GM12891 (cell line): Measurements from ENCODE around the gene PDYN. TPM values are rescaled to one million over a fixed set of nuclear protein-coding genes. Genes with fewer than 3 reads are reported as not detected.
"Not testable (repeated sequence)": the region's sequence is repeated elsewhere in the genome, so short reads cannot be mapped to it uniquely, and the experiment has no call there.

Experiments
- DNase-seq: peaks from one replicate; pipeline ENCODE4 v3.0.0; 2011; ENCODE audit warnings: low spot score; ENCODE audit not compliant: insufficient read length
- FAIRE-seq: peaks from 2 replicates; lab custom pipeline; 2011; peaks lifted over from hg19 to GRCh38; lab: Jason Lieb, UNC
- PAX5 ChIP-seq: IDR thresholded peaks from 2 replicates; pipeline ENCODE4 v1.6.1; 2011; ENCODE audit warnings: low read length, moderate library complexity, mild to moderate bottlenecking; ENCODE audit not compliant: insufficient read depth, severe bottlenecking
- POLR2A ChIP-seq: IDR thresholded peaks from 2 replicates; pipeline ENCODE4 v1.6.1; 2011; ENCODE audit warnings: low read depth, low read length, control low read depth
- POLR2AphosphoS5 ChIP-seq: IDR thresholded peaks from 2 replicates; pipeline ENCODE4 v1.6.1; 2011; ENCODE audit warnings: low read depth, low read length, control low read depth
- POU2F2 ChIP-seq: IDR thresholded peaks from 2 replicates; pipeline ENCODE4 v1.6.1; 2011; ENCODE audit warnings: low read depth, mild to moderate bottlenecking, control low read depth, low read length, moderate library complexity
- SPI1 ChIP-seq: IDR thresholded peaks from 2 replicates; pipeline ENCODE4 v1.6.1; 2011; ENCODE audit warnings: low read depth, low read length, control low read depth
- TAF1 ChIP-seq: IDR thresholded peaks from 2 replicates; pipeline ENCODE4 v1.6.1; 2011; ENCODE audit warnings: low read depth, low read length, control low read depth
- polyA plus RNA-seq: library from polyadenylated mRNA; unstranded; fragments of >200 nt; gene quantifications from one replicate; pipeline ENCODE4 v1.2.1, GENCODE V29; 2012; ENCODE audit warnings: low read depth, missing spikeins, inconsistent platforms; ENCODE audit not compliant: missing spikeins

Gene PDYN
- not detected for polyA plus RNA-seq

DNA sequence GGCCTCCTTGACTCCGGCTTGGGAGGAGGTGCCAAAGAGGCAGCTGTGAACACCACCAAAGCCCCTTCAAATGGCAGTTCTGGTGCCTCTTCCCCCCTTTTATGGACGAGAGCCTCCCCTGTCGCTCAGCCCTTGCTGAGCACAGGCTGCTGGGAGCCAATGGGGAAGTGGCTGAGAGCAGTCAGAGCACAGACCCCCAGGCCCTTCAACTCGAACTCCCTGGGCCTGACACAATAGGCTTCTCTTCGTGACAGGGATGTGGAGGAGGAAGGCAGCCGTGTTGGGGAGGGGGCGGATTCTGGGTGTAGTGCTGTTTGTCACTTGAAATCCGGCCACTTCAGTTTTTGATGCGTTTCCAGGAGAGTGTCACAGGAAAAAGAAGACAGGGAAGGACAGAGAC is at the start of gene PDYN:
Gene PDYN, minus strand, starts transcription at position 73 of the 400 bp plus-strand sequence. CDS start 10,974 bp downstream, outside the sequence.
- no peak for FAIRE-seq

DNA sequence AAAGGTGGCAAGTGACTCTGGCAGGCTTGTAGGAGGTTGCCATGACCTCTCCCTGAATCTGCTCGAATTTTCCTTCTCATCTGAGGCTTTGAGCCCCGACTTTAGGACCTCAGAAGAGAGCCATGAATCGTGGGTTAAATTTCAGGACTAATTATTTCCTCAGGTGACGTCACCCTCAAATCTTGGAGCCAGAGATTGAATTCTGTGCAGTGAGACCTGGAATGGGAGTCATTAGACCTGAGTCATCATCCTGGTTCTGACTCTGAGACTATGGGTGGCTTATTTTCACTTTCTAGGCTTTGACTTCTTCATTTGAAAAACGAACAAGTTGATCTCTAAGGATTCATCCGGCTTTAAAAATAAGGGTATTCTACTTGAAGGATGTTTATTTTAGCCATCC is 48.5 kb upstream of the PDYN start:
- TF ChIP-seq POLR2A (no peak), POLR2AphosphoS5 (no peak), POU2F2 (no peak), SPI1 (no peak), PAX5 (no peak), TAF1 (no peak)
- DNase-seq (no peak), FAIRE-seq (no peak)

More for the DNA sequence above, at the start of gene PDYN:
- DNase-seq, result no peak
- no peak for TF ChIP-seq TAF1
- no peak for TF ChIP-seq POLR2AphosphoS5
- no peak for TF ChIP-seq PAX5
- TF ChIP-seq SPI1, result no peak

DNA sequence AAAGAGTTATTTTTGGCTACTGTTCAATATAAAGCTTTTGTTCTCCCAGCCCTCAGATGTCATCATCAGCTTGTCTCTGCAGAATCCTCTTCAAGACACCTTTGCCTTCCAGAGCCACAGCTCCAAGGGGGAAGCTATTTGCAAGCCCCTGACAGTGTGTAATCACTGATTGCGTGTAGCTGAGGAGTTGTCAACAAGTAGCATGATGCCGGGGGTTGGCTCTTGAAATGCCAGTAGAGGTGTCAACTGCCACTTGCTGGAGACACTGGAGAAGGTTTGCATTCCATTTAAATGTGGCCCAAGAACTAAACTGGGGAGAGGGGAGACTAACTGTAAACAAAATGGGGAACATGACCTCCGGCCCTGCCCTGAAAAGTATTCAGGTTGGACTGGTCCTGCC is 44.3 kb upstream of the PDYN start:
- TF ChIP-seq PAX5 (no peak), POLR2A (no peak), POLR2AphosphoS5 (no peak), POU2F2 (no peak), TAF1 (no peak), SPI1 (no peak)
- no peak for DNase-seq
- no peak for FAIRE-seq

DNA sequence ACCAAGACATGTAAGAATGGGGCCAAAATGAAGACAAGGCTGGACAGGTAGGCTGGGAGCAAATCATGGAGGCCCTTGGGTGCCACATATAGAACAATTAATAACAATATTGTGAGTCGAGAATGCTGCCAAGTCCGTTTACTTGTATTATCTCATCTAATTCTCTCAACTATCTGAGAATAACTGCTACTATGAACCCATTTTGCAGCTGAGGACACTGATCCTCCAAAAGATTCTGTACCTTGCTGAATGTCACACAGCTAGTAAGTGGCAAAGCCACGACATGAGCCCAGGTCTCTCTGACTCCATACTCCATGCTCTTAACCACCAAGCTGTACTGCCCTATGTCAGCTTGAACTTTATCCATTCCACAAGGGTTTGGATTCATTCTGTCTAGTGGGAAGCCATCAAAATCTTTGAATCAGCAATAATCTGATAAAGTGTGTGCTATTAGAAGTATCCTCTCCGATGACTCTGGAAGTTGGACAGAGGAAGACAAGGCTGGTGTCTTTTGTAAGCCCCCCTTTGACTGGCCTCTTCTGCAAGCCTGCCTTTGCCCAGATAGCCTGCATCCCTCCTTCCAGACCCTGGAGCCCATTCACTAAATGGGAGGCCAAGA is 43.5 kb upstream of the PDYN start:
- FAIRE-seq, result no peak
- TF ChIP-seq SPI1, result no peak
- no peak for DNase-seq

DNA sequence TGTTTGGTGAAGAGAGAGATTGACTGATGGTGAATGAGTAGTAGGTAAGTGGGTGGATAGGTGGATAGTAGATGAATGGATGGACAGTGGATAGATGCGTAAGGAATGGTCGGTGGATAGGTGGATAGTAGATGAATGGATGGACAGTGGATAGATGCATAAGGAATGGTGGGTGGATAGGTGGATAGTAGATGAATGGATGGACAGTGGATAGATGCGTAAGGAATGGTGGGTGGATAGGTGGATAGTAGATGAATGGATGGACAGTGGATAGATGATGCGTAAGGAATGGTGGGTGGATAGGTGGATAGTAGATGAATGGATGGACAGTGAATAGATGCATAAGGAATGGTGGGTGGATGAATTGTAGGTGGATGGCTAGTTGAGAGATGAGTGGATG is 42.5 kb upstream of the PDYN start:
- DNase-seq, FAIRE-seq: not testable (repeated sequence)

DNA sequence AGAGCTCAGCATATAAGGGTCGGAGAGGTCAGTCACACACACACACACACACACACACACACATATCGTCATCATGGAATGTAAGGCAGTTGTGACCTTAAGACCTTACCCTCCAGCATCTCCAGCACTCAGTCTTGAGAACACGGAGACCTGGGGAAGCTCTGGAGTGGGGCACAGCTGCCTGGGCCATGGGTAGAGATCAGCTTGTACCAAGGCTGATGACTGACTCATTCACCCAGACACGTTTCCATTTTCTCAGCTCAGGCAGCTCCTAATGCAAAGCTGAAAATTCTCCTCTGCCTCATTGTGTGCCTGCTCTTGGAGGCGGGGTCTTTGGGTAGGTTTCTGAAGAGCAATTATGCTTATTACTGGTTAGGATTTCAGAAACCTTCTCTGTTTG is 38.3 kb upstream of the PDYN start:
- no peak for DNase-seq
- TF ChIP-seq TAF1, result no peak
- no peak for TF ChIP-seq SPI1
- no peak for TF ChIP-seq POLR2A
- TF ChIP-seq POLR2AphosphoS5, result no peak
- no peak for TF ChIP-seq PAX5
- no peak for FAIRE-seq

DNA sequence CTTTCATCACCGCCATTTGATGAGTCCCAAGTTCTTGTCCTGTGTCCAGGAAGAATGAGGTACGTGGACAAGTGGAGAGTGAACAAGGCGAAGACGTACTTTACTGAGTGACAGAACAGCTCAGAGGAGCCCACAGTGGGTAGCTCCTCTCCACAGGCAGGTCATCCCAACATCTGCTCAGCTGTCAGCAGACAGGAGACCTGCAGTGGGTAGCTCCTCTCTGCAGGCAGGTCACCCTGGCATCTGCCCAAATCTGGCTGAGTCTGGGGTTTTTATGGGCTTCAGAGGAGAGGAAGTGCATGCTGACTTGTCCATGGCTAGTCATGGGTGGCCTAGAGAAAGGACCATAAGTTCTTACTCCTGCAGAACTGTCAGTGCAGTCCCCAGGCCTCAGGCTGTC is 32.7 kb upstream of the PDYN start:
- no peak for DNase-seq
- no peak for FAIRE-seq
- no peak for TF ChIP-seq POLR2A
- TF ChIP-seq PAX5, result no peak
- no peak for TF ChIP-seq SPI1
- TF ChIP-seq POU2F2, result no peak
- no peak for TF ChIP-seq TAF1
- TF ChIP-seq POLR2AphosphoS5, result no peak

DNA sequence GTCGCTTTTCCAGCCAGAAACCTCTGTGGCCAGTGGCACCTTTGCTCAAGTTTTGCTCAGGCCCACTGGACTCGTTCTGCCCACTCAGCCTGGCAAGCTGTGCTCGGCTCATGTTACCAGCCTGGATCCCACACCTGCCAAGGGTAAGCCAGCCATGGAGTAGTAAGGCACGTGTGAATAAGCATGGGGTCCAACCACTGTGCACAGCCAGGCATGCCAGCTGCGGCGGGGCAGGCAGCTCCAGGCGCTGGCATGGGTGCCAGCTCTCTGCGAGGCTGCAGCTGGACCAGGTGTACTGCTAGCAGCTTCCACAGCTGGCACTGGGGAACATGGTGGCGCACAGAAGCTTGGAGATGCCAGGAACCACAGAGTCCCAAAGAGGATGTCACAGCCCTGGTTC is 32.1 kb upstream of the PDYN start:
- no peak for TF ChIP-seq TAF1
- no peak for TF ChIP-seq POU2F2
- no peak for TF ChIP-seq POLR2A
- no peak for TF ChIP-seq POLR2AphosphoS5
- DNase-seq, result no peak
- no peak for FAIRE-seq

DNA sequence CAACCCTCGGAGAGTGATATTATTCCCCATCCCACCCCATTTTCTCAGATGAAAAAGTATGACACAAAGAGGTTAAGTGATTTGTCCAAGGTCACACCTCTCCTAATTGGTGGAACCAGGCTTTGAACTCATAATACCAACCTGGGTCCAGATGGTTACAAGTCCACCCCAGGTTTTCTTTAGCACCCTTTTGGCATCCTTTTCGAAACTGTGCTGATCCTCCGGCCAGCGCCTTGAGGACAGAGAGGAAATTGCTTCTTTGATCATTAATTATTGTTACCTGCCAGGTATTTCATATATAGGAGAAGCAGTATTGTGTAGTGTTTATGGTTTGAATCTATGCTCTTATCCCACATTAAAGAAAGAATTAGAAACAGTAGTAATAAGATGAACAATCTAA is 29.3 kb upstream of the PDYN start:
- FAIRE-seq, result no peak
- TF ChIP-seq PAX5, result no peak
- TF ChIP-seq TAF1, result no peak
- TF ChIP-seq SPI1, result no peak
- TF ChIP-seq POU2F2, result no peak
- TF ChIP-seq POLR2AphosphoS5, result no peak
- no peak for TF ChIP-seq POLR2A
- DNase-seq, result no peak

DNA sequence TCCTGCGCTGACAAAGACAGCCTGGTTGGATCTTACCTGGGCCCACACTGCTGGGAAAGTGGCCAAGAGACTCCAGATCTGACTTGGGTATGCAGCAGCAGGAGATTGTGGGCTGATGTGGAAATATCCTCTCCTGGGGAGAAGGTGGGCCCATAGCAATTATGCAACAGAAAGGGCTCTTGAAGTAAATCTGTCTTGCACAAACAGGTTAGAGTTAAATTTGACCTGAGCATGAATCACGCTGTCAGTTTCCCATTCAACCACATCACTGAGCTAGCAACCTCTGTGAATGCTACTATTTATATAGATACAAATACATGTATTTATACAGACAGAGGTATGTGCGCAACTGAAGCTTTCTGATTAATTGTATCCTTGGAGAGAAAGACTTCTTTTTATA is 28.3 kb upstream of the PDYN start:
- TF ChIP-seq SPI1 (no peak), TAF1 (no peak), POLR2AphosphoS5 (no peak), POU2F2 (no peak), POLR2A (no peak), PAX5 (no peak)
- FAIRE-seq, result no peak
- DNase-seq, result no peak

DNA sequence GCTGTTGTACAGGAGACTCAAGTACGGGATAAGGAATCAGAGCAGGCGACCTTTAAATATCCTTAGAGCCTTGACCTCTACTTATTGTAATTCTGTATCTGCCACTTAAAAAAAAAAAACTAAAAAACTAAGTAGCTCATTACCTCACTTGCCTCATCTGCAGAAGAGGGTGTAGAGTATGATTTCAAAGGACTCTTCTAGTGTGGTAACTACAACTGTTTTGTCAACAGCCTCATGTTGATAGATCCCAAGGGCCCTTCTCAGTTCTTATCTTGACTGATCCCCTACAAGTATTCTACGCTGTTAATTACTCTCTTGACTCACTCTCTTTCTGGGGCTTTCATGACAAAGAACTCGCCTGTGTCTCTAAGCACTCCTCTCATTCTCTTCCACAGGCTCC is 16.7 kb upstream of the PDYN start:
- DNase-seq, result no peak
- TF ChIP-seq POLR2AphosphoS5 (no peak), POLR2A (no peak), SPI1 (no peak)
- no peak for FAIRE-seq
